Mucosa of descending colon (tissue), 3 donors: ENCODE results near the gene TMPRSS2. TPM values are rescaled to one million over a fixed set of nuclear protein-coding genes. Genes with fewer than 3 reads are reported as not detected.

Experiments used
- ATAC-seq: fragments of 200-7000 bp; cut with Tn5 transposase; one replicate; pipeline ENCODE4 v1.9.1; 2020; ENCODE audit warnings: mild to moderate bottlenecking, moderate library complexity
- DNase-seq, 3 donors: peaks; one replicate each; pipeline ENCODE4 v3.0.0-alpha.2; 2020
- H3K36me3 ChIP-seq: fragments of 200-600 bp; one replicate; pipeline ENCODE4 v1.8.0; 2021; ENCODE audit warnings: low read depth, mild to moderate bottlenecking
- H3K4me1 ChIP-seq: fragments of 200-600 bp; one replicate; pipeline ENCODE4 v1.8.0; 2021; ENCODE audit warnings: low read depth, mild to moderate bottlenecking
- H3K4me3 ChIP-seq: fragments of 200-600 bp; one replicate; pipeline ENCODE4 v1.8.0; 2021; ENCODE audit warnings: mild to moderate bottlenecking
- H3K9me3 ChIP-seq: fragments of 200-600 bp; one replicate; pipeline ENCODE4 v1.8.0; 2021; ENCODE audit warnings: mild to moderate bottlenecking
- CTCF ChIP-seq: fragments of 200-600 bp; IDR thresholded peaks from one replicate; pipeline ENCODE4 v1.8.0; 2022; ENCODE audit warnings: antibody characterized with exemption, mild to moderate bottlenecking
- intact Hi-C, 2 donors: fragments of 100-400 bp; cut with DNase I in 1 of 2; cut with micrococcal nuclease in 1 of 2; formaldehyde crosslinking; loops; one replicate each; pipeline versions ENCODE4 v1.11.0 to v1.11.1; 2022; cut with DNase I, micrococcal nuclease
- total RNA-seq, 3 donors: library from RNA; stranded (reverse); fragmentation: NEBNext Ultra II Directional in 2 of 3; extraction: Animal tissue kit (Norgen Biotek cat#: 25700) in 2 of 3; gene quantifications; one replicate each; pipeline versions ENCODE4 v1.2.1 to v1.2.4, GENCODE V29; 2021 to 2023
- donor health status: DM: no; HTN: no; CAD: no; lungs with moderate emphysema.
- donor health status: DM: no; HTN: no; CAD: no.
- donor health status: DM: no; HTN: yes; CAD: no.

TMPRSS2 gene
- total RNA-seq, 3 donors from 2014 or later, result 283 to 624 (median 566) TPM

GRCh38 chr21:41489329-41489728 is 18.6 kb downstream of the TMPRSS2 start:
- DNase-seq (no peak), ATAC-seq (no peak)
- no peak for TF ChIP-seq CTCF
- no peak overlapping the region for H3K4me3 ChIP-seq
- H3K4me1 ChIP-seq, result no peaks in the 10 kb centered on the region
- intact Hi-C loops, result no loop called here
- no peaks in the 10 kb centered on the region for H3K9me3 ChIP-seq
- H3K36me3 ChIP-seq, result peaks cover 12% of the 10 kb centered on the region

GRCh38 chr21:41488080-41488479 is 19.9 kb downstream of the TMPRSS2 start:
- H3K36me3 ChIP-seq, result peaks cover 6% of the 10 kb centered on the region
- H3K4me1 ChIP-seq, result no peaks in the 10 kb centered on the region
- no peaks in the 10 kb centered on the region for H3K9me3 ChIP-seq
- TF ChIP-seq CTCF, result no peak
- DNase-seq (no peak), ATAC-seq (peak; percentile 9)
- H3K4me3 ChIP-seq, result no peak overlapping the region
- intact Hi-C loops, result no loop called here

GRCh38 chr21:41487082-41487481 is 20.9 kb downstream of the TMPRSS2 start:
- TF ChIP-seq CTCF, result no peak
- intact Hi-C loops, result no loop called here
- peaks cover 6% of the 10 kb centered on the region for H3K36me3 ChIP-seq

GRCh38 chr21:41483973-41484372 is 24.0 kb downstream of the TMPRSS2 start:
- H3K9me3 ChIP-seq, result no peaks in the 10 kb centered on the region
- peaks cover 6% of the 10 kb centered on the region for H3K36me3 ChIP-seq
- no peak for TF ChIP-seq CTCF
- no peak for ATAC-seq
- intact Hi-C loops, result no loop called here
- H3K4me3 ChIP-seq, result no peak overlapping the region
- DNase-seq, result no peak
- H3K4me1 ChIP-seq, result peaks cover 19% of the 10 kb centered on the region

More at GRCh38 chr21:41487082-41487481, 20.9 kb downstream of the TMPRSS2 start:
- H3K4me1 ChIP-seq, result no peaks in the 10 kb centered on the region
- no peaks in the 10 kb centered on the region for H3K9me3 ChIP-seq
- ATAC-seq, result no peak
- no peak for DNase-seq
- no peak overlapping the region for H3K4me3 ChIP-seq

DNA sequence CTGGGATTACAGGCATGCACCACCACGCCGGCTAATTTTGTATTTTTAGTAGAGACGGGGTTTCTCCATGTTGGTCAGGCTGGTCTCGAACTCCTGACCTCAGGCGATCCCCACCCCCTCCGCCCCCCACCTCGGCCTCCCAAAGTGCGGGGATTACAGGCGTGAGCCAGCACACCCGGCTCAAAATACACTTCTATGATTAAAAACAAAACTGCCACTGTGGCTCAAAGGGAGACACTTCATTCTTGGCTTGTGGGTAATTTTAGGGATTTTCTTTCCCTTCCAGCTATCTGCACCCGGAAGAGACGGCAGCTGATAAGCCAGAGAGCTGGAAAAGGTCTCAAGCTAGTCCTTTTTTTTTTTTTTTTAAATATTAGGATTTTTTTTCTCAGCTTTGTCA is 24.5 kb downstream of the TMPRSS2 start:
- no peak for TF ChIP-seq CTCF
- ATAC-seq (no peak), DNase-seq (no peak)
- Histone ChIP-seq H3K9me3 (no peaks in the 10 kb centered on the region), H3K4me3 (no peak overlapping the region), H3K36me3 (peaks cover 6% of the 10 kb centered on the region), H3K4me1 (peaks cover 22% of the 10 kb centered on the region)
- intact Hi-C loops, result no loop called here

GRCh38 chr21:41482980-41483379 is 25.0 kb downstream of the TMPRSS2 start:
- ATAC-seq, result no peak
- peaks cover 6% of the 10 kb centered on the region for H3K36me3 ChIP-seq

More at GRCh38 chr21:41482980-41483379, 25.0 kb downstream of the TMPRSS2 start:
- H3K9me3 ChIP-seq, result no peaks in the 10 kb centered on the region
- DNase-seq, result no peak
- peaks cover 26% of the 10 kb centered on the region for H3K4me1 ChIP-seq
- intact Hi-C loops, result no loop called here
- no peak overlapping the region for H3K4me3 ChIP-seq
- no peak for TF ChIP-seq CTCF
